ENCODE results near the gene MLN.

DNA sequence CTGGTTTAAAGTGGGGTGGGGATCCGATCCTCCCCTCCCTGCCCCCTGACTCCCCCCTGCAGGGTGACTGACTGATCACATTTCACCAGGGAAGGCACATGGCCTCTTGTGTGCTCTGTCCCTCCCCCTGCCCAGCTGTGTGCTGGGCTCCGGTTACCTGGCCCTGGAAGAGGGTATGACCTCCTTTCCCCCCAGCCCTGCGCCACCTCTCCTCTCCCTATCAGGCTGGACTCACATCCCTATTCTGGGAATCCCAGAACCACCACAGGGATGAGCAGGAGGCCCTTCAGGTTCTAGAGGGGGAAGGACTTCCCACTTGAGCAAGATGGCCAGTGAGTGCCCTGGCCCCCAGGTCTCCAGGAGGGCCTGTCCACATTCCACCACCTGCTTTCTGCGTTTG is 55.0 kb downstream of the MLN start:
- TF ChIP-seq TCF4 (CRISPR knock-in tag; IDR thresholded peaks at IDR 0.05; ENCODE audit: borderline replicate concordance) = no peak
- TF ChIP-seq OSR1 (CRISPR knock-in tag; IDR thresholded peaks at IDR 0.05) = no peak
- TF ChIP-seq ZNF70 (CRISPR knock-in tag; IDR thresholded peaks at IDR 0.05) = no peak
- no peak for TF ChIP-seq ZFP30 (CRISPR knock-in tag; IDR thresholded peaks at IDR 0.05)
- no peak for TF ChIP-seq POU6F1 (CRISPR knock-in tag; IDR thresholded peaks at IDR 0.05; ENCODE audit: borderline replicate concordance, low read depth)
- no peak for TF ChIP-seq RARB (CRISPR knock-in tag; IDR thresholded peaks at IDR 0.05)
- TF ChIP-seq, protein P1, sequence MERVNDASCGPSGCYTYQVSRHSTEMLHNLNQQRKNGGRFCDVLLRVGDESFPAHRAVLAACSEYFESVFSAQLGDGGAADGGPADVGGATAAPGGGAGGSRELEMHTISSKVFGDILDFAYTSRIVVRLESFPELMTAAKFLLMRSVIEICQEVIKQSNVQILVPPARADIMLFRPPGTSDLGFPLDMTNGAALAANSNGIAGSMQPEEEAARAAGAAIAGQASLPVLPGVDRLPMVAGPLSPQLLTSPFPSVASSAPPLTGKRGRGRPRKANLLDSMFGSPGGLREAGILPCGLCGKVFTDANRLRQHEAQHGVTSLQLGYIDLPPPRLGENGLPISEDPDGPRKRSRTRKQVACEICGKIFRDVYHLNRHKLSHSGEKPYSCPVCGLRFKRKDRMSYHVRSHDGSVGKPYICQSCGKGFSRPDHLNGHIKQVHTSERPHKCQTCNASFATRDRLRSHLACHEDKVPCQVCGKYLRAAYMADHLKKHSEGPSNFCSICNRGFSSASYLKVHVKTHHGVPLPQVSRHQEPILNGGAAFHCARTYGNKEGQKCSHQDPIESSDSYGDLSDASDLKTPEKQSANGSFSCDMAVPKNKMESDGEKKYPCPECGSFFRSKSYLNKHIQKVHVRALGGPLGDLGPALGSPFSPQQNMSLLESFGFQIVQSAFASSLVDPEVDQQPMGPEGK (CRISPR knock-in tag; IDR thresholded peaks at IDR 0.05; ENCODE audit: borderline replicate concordance) = no peak
- TF ChIP-seq TOX (CRISPR knock-in tag; IDR thresholded peaks at IDR 0.05; ENCODE audit: borderline replicate concordance) = no peak
- TF ChIP-seq ARNTL (CRISPR knock-in tag; IDR thresholded peaks at IDR 0.05; ENCODE audit: borderline replicate concordance, low read depth) = no peak
- TF ChIP-seq ZFP3 (CRISPR knock-in tag; IDR thresholded peaks at IDR 0.05) = no peak
- TF ChIP-seq ZNF565 (CRISPR knock-in tag; conservative IDR thresholded peaks at IDR 0.05; ENCODE audit: low read depth) = no peak
